Testis (tissue), 3 donors: ENCODE results near the gene KCNG2. TPM values are rescaled to one million over a fixed set of nuclear protein-coding genes. Genes with fewer than 3 reads are reported as not detected.

Experiments
- DNase-seq: peaks from one replicate; pipeline ENCODE4 v3.0.0-alpha.2; 2019
- H3K27ac ChIP-seq, 2 donors: fragments of 200-600 bp; sonication (generic); one replicate each; pipeline ENCODE4 v1.5.1; 2019
- H3K27me3 ChIP-seq: fragments of 200-600 bp; sonication (generic); one replicate; pipeline ENCODE4 v1.5.1; 2019
- H3K36me3 ChIP-seq: fragments of 200-600 bp; sonication (generic); one replicate; pipeline ENCODE4 v1.5.1; 2017; ENCODE audit warnings: low read depth; ENCODE audit errors: missing control alignments
- H3K4me1 ChIP-seq: fragments of 200-600 bp; sonication (generic); one replicate; pipeline ENCODE4 v1.5.1; 2019
- H3K4me3 ChIP-seq, 2 donors: fragments of 200-600 bp; sonication (generic); one replicate each; pipeline ENCODE4 v1.5.1; 2017 to 2019
- H3K9me3 ChIP-seq: fragments of 200-600 bp; sonication (generic); one replicate; pipeline ENCODE4 v1.5.1; 2017
- POLR2A ChIP-seq: fragments of 450-650 bp; IDR thresholded peaks from one replicate; pipeline ENCODE4 v1.6.1; 2017; ENCODE audit warnings: antibody characterized with exemption, mild to moderate bottlenecking, moderate library complexity
- WGBS, 2 donors: methylation state at CpG; one replicate each; pipeline ENCODE4 v1.1.5; 2018; 5-methylcytosine and 5-hydroxymethylcytosine counted together
- intact Hi-C: fragments of 100-400 bp; cut with DNase I; formaldehyde crosslinking; loops from one replicate; pipeline ENCODE4 v1.15.1; 2023; ENCODE audit warnings: low total_unique reads
- polyA plus RNA-seq: library from polyadenylated mRNA; stranded (reverse); fragments of 350-450 nt; fragmentation: Illumina TruSeq; extraction: RNeasy Lipid Tissue Mini Kit (QIAGEN cat#74804); gene quantifications from one replicate; pipeline ENCODE4 v1.2.3, GENCODE V29; 2014; ENCODE audit warnings: low read depth, low replicate concordance; ENCODE audit not compliant: insufficient read depth
- total RNA-seq, 2 donors: library from RNA; depleted of rRNA; stranded (reverse); fragments of >200 nt; gene quantifications; one replicate each; pipeline ENCODE4 v1.2.3, GENCODE V29; 2016
- TF ChIP-seq, protein P1 (sequence below), 3 experiments: fragments of 450-650 bp in 2 of 3; fragments of 200-600 bp in 1 of 3; sonication (generic) in 1 of 3; IDR thresholded peaks; one replicate each; pipeline ENCODE4 v1.5.1; 2016 to 2019; ENCODE audit warnings: antibody characterized with exemption in 3 of 3, mild to moderate bottlenecking in 2 of 3, moderate library complexity in 1 of 3

KCNG2 gene
- total and polyA plus RNA-seq, 3 donors from 2014 or later, result 0.50 to 7.6 (median 7.2) TPM

DNA sequence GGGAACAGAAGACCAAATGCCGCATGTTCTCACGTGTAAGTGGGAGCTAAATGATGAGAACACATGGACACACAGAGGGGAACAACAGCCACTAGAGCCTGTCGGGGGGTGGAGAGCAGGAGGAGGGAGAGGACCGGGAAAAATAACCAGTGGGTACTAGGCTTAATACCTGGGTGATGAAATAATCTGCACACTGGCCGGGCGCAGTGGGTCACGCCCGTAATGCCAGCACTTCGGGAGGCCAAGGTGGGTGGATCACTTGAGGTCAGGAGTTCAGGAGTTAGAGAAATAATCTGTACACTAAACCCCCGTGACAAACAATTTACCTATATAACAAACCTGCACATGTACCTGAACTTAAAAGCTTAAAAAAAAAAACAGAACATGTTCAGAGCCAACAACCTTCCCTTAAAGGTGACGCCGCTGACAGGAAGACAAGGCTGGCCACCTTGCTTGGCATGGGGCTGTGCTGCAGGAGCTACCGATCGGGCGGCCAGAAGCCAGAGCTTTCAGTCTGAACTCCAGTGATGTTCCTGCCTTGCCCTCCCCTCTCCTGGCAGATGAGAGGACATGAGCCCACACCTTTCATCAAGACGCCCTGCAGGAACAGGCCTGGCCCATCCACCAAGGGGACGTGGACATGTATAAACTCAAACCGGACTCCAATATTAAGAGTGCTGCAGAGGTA lies 142.5 kb downstream of the KCNG2 start:
- Histone ChIP-seq H3K4me3 (no peak overlapping the region), H3K27me3 (no peaks in the 10 kb centered on the region), H3K36me3 (no peaks in the 10 kb centered on the region), H3K4me1 (peaks cover 31% of the 10 kb centered on the region), H3K27ac (no peak overlapping the region), H3K9me3 (no peaks in the 10 kb centered on the region)
- peak; percentile 11 for DNase-seq
- intact Hi-C loops, result no loop called here
- 96% methylated on average over 15 to 18 of the region's 18 CpGs for WGBS, 2 donors
- TF ChIP-seq, protein P1, sequence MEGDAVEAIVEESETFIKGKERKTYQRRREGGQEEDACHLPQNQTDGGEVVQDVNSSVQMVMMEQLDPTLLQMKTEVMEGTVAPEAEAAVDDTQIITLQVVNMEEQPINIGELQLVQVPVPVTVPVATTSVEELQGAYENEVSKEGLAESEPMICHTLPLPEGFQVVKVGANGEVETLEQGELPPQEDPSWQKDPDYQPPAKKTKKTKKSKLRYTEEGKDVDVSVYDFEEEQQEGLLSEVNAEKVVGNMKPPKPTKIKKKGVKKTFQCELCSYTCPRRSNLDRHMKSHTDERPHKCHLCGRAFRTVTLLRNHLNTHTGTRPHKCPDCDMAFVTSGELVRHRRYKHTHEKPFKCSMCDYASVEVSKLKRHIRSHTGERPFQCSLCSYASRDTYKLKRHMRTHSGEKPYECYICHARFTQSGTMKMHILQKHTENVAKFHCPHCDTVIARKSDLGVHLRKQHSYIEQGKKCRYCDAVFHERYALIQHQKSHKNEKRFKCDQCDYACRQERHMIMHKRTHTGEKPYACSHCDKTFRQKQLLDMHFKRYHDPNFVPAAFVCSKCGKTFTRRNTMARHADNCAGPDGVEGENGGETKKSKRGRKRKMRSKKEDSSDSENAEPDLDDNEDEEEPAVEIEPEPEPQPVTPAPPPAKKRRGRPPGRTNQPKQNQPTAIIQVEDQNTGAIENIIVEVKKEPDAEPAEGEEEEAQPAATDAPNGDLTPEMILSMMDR (IDR thresholded peaks at IDR 0.05), result no peak
- TF ChIP-seq POLR2A, result no peak

DNA sequence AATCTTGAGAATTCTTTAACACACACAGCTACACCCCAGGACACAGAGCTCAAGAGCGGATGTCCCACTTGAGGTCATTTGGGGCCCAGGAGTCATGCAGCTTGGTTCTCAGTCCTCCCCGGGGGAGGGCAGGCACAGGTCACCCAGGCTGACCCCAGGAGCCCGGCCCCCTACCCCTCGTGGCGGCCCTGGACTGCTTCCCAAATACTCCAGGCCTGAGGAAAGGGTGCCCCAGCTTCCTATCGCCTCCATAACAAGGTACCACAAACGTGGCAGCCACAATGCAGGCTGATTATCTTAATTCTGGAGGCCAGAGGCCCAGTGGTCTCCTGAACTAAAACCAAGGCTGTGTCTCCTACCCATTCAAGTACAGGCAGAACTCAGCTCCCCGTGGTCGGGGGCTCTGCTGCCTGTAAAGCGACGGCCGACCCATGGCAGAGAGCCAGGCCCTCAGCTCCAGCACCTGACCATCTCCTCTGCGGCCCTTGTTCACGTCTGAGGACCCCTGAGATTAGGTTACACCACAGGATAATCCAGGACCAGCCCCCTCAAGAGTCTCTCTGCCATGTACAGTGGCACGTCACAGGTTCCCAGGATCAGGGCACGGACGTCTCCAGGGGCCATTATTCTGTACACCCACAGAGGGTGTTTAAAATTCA lies 143.2 kb downstream of the KCNG2 start:
- Histone ChIP-seq H3K27me3 (no peaks in the 10 kb centered on the region), H3K9me3 (no peaks in the 10 kb centered on the region), H3K36me3 (no peaks in the 10 kb centered on the region), H3K4me1 (peaks cover 38% of the 10 kb centered on the region), H3K27ac (no peak overlapping the region), H3K4me3 (no peak overlapping the region)
- TF ChIP-seq, protein P1 (IDR thresholded peaks at IDR 0.05), result no peak
- no peak for TF ChIP-seq POLR2A
- peak; percentile 10 for DNase-seq
- WGBS, 2 donors, result 84 to 92% methylated on average over 11 to 17 of the region's 17 CpGs
- intact Hi-C loops, result no loop called here

DNA sequence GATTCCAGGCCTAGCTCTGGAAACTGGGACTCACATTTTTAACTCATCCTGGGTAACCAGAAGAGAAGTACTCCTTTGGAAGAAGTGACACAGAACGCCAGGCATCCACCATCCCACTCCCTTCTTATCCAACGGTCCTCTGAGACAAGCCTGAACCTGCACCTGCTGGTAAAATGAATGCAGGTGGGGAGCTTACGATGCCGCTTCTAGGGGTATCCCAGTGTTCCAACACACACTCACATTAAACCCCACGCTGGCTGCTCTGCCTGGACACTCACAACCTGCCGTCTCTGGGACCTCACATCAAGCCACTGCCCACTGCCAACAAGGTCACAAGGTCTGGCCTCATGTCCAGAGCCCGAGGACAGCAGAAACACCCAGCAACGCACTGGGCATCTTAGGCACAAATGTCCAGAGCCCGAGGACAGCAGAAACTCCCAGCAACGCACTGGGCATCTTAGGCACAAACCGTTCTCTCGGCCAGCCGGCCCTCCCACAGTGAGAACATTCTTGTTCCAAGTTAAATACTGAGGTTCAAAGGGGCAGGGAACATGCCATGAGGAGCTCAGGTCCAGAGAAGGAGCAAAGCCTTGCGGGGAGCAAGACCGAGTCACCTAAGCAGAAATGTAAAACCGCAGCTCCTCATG lies 143.9 kb downstream of the KCNG2 start:
- intact Hi-C loops, result no loop called here
- Histone ChIP-seq H3K27ac (peak overlapping the region; percentile 63 to 72), H3K27me3 (no peaks in the 10 kb centered on the region), H3K4me3 (no peak overlapping the region), H3K9me3 (no peaks in the 10 kb centered on the region), H3K36me3 (no peaks in the 10 kb centered on the region), H3K4me1 (peaks cover 41% of the 10 kb centered on the region)
- 63 to 68% methylated on average over 15 to 16 of the region's 16 CpGs for WGBS, 2 donors
- DNase-seq, result peak; percentile 47
- TF ChIP-seq POLR2A, result no peak
- TF ChIP-seq, protein P1 (IDR thresholded peaks at IDR 0.05), result no peak

- TF ChIP-seq POLR2A, result no peak
- TF ChIP-seq, protein P1 (IDR thresholded peaks at IDR 0.05), result no peak
- H3K4me1 ChIP-seq, result peaks cover 42% of the 10 kb centered on the region
- 66 to 71% methylated on average over 7 of the region's 7 CpGs for WGBS, 2 donors
- peak overlapping the region; percentile 63 to 72 for H3K27ac ChIP-seq
- peak; percentile 13 for DNase-seq
- H3K9me3 ChIP-seq, result no peaks in the 10 kb centered on the region
- intact Hi-C loops, result no loop called here
- no peaks in the 10 kb centered on the region for H3K36me3 ChIP-seq
- H3K27me3 ChIP-seq, result no peaks in the 10 kb centered on the region
- no peak overlapping the region for H3K4me3 ChIP-seq
Observed at GRCh38 chr18:79942211-79942610, 144.5 kb downstream of the KCNG2 start.
